Activated CD4-positive, alpha-beta T cell treated with anti-CD3 and anti-CD28 coated beads, Interleukin-2, amount 50 U/mL, for 4 hours (primary cell): ENCODE data around the gene GLRX3.
"Not testable (repeated sequence)": the region's sequence is repeated elsewhere in the genome, so short reads cannot be mapped to it uniquely, and the experiment has no call there.

Source experiments
- DNase-seq, 2 experiments: peaks; one replicate each; pipeline ENCODE4 v3.0.0-alpha.2; 2020

Gene GLRX3

DNA sequence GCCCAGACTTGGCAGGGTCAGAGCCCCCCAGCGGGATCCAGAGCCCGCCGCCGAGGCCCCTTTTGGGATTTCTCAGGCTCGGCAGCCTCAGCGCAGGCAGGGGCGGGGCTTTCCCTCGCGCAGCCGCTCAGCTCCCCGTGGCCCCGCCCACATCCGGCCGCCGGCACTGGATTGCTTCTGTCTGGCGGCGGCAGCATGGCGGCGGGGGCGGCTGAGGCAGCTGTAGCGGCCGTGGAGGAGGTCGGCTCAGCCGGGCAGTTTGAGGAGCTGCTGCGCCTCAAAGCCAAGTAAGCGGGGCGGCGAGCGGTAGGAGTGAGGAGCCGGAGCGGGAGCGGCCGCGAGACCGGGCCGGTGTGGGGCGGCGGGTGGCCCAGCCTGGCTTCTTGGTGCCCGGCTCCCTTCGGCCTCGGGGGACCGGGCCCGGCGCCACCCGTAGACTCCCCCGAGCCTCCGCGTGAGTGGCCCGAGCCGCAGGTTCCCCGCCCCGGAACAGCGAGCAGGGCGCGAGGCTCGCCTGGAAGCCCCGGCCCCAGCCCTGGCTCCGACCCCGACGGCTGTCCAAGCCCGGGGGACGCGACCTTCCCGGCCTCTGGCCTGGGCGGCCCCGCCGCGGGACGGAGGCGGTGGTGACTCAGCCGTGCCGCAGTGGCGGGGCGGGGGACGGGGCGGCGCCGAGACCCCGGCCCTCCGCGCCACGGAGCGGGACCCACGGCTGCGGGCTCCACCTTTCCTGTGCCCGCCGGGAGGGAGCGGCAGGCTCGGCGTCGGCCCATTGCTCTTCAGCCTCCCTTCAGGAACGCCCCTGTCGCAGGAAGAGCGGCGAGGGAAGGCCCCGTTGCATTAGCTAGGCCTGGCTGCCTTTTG, at the start of gene GLRX3:
GLRX3 (plus strand) TSS at position 166 of the 864 bp plus-strand sequence; CDS start at position 196, 30 bp downstream.
- DNase-seq = peak; percentile 85 to 87

DNA sequence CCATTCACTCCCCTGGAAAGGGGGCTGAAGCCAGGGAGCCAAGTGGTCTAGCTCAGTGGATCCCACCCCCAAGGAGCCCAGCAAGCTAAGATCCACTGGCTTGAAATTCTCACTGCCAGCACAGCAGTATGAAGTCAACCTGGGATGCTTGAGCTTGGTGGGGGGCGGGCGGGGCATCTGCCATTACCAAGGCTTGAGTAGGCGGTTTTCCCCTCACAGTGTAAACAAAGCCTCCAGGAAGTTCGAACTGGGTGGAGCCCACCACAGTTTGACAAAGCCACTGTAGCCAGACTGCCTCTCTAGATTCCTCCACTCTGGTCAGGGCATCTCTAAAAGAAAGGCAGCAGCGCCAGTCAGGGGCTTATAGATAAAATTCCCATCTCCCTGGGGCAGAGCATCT, 45.6 kb upstream of the GLRX3 start:
- DNase-seq = not testable (repeated sequence)

DNA sequence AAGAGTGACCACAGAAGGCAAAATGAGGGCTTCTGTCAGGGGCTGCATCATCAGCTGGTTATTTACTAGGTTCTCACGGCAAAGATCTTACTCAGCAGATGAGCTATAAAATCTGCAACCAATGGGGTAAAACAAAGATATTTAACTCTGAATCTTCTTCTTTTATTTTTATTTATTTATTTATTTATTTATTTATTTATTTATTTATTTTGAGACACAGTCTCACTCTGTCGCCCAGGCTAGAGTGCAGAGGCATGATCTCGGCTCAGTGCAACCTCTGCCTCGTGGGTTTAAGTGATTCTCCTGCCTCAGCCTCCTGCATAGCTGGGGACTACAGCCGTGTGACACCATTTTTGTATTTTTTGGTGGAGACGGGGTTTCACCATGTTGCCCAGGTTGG, 36.8 kb upstream of the GLRX3 start:
- DNase-seq = no peak

DNA sequence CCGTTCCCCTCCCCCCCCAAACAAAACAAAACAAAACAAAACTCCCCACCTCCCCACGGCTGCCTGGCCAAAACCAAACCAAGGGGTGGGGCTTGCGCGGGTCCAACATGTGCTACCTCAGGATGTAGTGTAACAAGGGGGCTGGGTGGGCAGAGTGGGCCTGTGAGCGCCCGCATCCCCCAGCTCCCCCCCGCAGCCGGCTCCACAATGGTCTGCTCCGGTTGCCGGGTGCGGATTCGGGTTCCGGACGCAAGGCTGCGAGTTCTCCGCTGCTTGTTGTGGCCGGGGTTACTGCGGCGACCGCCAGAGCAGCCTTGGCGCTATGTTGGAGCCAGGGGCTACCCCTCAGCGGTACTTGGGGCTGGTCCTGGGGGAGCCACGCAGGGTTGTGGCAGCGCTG, 30.5 kb upstream of the GLRX3 start:
- no peak for DNase-seq

DNA sequence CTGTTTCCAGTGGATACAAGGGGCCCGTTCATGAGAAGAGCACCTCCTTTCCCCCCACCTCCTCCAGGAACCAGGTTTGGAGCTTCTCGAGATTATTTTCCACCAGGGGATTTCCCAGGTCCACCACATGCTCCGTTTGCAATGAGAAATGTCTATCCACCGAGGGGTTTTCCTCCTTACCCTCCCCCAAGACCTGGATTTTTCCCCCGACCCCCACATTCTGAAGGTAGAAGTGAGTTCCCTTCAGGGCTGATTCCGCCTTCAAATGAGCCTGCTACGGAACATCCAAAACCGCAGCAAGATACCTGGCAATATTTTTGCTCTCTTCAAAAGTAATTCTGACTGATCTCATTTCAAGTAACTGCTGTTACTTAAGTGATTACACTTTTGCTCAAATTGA, 28.0 kb upstream of the GLRX3 start:
- peak in 1 of 2 experiments; percentile 13 for DNase-seq

DNA sequence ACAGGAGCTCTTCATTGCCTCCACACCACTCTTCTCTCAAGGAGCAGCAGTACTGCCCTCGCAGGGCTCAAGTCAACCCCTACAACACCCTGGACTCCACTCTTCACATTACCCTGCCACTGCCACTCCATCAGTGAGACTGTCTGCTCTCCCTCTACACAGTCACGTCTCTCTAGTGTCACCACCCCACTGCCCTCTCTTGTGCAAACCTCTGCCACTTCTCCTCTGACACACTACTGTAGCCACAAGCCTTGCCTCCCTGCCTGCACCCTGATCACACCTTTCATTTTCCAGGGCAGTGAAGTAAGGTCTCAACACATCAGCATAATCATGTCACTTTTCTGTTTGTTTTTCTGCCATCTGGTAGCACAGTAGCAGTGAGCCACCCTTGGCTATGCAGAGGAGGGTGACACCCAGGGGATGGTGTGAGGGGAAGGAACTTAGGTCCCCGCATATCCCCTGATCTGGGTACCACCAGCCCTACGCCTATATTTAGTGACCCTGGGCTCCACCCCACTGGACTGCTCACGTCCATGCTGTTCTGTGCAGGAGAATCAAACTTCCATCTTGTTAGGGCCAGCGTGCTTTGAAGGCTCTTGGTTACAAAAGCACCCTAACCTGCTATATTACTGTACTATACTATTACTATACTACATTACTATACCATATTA, 27.1 kb upstream of the GLRX3 start:
- no peak for DNase-seq

DNA sequence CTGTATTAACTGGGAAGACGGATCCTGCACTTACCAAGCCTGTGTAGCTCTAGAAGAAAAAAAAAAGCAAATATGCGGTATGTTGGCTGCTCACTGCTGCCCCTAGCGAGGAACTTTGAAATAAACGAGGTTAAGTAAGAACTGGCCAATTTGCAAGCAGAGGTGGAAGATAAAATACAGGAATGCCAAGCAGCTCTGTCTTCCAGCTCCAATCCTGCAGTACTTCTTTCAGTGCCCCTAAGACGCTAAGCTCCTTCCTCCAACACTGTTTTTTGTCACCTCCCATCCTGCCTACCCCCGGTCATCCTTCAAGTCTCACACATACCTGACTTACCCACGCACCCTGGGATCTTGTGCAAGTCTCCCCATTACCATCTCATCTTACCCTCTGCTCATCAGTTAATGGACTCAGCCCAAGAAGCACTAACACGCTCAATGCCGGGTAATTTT, 26.4 kb upstream of the GLRX3 start:
- DNase-seq = peak; percentile 63 to 69

DNA sequence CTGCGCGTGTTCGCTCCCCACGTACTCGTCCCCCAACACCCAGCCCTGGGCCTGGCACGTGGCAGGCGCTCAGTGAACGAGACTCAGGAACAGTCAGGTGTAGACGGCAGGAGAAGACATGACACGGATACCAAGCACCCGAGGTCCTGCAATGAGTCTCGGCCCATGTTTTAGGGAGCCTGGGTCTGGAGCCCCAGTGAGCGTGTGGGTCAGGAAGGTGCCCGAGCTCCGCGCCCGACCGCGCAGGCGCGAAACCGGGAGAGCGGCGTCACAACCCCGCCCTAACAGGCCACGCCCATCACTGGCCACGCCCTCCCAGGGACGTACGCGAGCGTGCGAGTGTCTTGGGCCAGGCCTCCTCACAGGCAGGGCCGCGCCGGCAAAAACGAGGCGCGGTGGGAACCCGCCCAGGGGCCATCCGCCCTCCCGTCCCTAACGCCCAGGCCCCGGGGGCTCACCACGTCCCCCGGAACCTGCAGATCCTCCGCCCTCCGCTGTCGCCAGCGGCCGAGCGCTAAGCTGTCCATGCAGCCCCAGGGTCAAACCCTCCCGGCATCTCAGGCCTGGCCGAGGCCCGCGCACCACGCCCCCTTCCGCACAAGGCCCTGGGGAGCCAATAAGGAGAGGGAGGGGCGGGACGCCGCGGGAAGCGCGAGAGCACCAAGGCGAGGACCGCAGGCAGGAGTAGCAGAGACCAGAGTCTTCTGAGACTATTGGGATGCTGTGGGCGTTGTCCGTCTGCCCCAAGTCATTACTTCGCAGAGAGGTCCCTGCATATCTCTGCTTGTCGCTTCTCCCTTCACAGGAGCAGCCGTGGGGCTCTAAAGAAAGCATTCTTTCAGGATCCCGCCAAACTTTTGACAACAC, 25.7 kb upstream of the GLRX3 start, which contains the start of gene C10orf143:
C10orf143 (minus strand) TSS at position 585 of the 867 bp plus-strand sequence; CDS start at position 527, 58 bp downstream.
- peak; percentile 96 to 98 for DNase-seq

DNA sequence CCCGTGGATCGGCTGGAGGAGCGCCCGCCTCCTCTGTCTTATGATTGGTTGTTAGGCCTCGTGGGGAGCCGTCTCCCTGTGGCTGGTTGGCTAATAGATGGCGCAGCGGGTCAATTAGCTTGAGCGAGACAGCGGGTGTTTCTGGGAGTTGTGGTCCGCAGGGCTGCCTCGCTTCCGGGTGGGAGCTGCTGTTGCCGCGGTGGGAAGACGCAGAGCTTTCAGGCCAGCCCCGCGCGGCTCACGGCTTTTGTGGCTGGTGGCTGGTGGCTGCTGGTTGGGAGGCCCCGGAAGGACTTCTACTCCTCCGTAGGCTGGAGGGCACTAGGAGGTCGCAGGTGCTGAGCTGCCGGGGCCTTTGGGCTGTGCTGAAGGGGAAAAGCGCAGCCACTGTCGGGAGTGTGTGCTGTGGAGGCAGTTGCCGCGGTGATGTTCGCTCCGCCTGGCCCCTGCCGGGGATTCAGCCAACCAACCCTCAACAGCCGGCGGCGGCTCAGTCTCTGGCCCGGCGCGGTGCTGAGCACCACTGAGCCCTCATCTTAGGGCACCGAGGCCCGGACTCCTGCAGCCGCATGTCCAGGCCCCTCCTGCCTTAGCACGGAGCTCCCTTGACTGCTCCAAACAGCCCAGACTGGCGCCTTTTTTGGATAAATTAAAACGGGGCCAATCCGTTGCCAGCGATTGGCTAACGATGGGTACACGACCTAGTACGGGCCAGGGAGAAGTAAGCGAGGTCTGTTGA, 24.9 kb upstream of the GLRX3 start:
- DNase-seq = peak; percentile 92 to 94

DNA sequence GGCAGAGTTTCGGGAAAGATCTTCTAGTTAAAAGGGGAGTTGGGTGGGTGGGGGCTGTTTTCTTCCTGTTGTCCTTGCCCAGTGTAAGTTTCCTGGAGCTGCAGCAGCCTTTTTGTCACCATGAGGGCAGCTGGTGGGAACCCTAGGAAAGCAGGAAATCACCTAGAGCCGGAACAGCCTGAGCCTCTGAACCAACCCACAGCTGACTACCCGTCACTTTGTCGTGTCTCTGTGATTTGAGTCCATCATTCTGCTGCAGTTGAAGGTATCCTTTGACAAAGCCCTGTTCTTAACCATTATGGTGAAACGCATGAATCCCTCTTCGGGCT, 24.4 kb upstream of the GLRX3 start:
- no peak for DNase-seq

DNA sequence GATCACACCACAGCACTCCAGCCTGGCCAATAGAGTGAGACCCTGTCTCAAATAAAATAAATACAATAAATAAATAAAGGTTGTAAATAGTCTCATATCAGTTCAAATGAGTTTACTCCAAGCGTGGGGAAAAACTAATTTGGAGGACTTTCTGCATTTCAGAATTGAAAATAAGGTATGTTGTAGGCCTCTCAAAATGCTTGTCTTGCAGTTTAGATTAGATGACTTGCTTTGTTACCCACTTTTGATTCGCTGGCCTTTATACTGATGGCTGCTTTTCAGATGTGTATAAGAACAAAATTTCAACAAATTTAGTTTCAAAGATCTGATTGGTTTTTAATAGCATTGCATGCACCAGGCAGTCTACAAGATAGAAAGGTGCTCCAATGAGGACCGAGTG, 23.4 kb upstream of the GLRX3 start:
- no peak for DNase-seq

DNA sequence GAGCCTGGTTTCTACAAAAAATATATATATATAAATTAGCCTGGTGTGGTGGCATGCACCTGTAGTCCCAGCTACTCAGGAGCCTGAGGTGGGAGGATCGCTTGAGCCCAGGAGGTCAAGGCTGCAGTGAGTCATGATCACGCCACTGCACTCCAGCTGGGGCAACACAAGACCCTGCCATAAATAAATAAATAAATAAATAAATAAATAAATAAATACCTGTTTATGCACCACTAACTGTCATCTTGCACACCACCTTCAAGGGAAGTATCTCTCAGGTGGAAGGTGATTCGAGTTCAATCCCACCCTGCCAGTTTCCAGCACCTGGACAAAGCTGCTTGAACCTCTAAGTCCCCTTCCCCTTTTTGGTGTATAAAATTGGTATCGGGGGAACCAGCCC, 19.2 kb upstream of the GLRX3 start:
- DNase-seq = not testable (repeated sequence)

DNA sequence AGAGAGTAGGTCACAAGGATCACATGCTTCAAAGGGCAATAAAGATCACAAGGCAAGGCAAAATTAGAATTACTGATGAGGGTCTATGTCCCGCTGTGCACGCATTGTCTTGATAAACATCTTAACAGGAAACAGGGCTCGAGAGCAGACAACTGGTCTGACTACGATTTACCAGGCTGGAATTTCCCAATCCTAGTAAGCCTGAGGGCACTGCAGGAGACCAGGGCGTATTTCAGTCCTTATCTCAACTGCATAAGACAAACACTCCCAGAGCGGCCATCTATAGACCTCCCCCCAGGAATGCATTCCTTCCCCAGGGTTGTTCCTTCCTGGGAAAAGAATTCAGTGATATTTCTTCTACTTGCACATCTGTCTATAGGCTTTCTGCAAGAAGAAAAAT, 18.7 kb upstream of the GLRX3 start:
- not testable (repeated sequence) for DNase-seq

DNA sequence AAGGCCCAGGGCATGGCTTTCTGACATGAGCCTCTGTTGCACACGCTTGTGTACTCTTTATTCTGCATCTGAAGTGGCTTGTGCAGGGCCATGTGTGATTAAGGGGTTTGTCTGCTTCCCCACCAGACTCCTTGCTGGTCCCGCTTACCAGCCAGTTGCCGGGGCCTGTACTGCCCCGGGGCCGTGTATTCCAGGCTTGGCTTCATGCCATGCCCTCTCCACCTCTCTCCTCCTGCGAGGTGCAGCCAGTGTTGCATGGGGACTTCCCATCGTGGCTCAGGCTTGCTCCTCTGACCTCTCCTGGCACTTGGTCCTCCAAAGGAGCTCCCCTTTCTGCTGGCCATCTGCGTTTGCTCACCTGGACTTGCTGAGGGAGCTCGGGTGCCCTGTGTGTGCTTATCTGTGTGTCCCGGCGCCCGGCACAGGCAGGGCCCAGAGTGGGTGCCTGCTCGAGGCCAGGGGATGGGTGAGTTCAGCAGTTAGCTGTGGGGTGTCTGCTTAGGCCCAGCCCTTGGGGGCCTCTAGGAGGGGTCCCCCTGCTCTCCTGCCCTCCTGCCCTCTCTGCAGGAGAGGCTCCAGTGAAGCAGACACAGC, 14.6 kb upstream of the GLRX3 start:
- DNase-seq = no peak

DNA sequence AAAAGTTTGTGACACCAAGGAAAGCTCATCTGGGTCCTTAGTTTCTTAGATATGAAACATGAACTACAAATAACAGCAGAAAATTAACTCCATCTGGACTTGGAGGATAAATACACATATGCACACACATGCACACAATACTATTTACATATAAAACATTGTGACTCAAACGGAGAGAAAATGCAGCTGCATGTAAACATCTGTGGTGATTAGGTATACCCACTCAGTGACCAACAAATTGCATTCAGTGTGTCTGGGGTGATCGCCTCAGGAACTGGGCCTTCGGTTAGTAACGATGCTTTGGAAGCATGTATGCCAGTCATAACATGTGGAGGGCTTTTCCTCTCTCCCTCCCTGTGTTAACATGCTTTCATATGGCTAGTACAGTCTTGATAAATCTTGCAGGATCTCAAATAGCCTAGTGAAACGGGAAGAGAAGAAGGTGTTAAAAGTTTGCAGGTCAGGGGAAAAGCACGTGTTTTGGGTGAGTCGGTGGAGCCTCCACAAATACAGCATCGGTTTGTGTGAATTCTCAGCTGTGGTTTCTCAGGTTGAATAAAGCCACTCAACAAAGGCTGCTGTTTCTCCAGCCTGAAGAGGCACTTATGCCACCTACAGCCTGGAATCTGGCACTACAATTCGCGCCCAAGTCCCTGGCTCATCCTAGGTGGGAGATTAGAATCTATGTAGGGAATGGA, 8.7 kb upstream of the GLRX3 start:
- DNase-seq = peak; percentile 31 to 44

DNA sequence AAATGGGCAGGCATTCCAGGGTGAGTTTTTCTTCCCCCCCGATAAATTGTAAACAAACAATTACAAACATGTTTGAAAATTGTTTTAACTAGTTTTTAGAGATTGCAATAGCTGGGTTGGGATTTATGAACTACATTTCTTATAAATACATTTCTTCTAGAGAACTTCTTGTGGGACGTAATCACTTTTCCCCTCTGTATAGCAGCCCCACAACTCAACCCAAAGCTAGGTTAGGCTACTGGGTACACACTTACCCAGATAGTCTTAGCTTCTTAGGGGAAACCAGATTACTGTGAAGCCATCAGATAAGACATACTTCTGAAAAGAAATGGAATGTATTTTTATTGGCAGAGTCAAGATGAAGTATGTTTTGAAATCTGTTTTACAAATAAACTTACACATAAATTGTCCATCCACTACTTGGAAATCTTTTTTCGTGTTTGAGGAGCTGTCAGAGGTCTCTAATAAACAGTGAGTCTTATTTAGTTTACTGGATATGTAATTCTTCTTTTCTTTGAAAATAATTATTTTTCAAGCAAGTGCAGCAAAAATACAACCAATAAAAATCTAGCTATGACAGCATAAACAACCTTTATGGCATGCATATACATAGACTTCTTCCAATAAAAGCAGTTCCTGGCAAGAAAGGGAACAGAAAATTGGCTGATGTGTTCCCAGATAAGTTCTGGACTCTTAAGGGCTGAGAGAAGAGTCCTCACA, 8.0 kb upstream of the GLRX3 start:
- DNase-seq = no peak

DNA sequence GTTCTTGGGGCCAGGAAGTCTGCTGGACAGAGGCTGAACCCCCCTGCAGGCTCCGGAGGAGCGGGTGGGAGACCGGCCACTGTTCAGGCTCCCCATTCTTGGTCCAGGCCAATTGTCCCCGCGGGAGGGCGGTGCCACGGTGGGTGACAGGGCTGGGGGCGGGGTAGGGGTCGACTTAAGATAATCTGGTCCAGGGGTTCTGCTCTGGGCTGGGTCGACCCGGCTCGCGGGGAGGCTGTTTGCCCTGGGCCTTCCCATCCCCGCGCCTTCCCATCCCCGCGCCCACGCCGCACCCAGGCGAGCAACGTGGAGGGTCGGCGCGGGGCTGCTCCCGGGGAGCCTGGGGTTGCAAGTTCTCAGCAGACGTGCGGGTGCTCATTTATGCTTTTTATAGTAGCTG, 7.3 kb upstream of the GLRX3 start:
- DNase-seq = no peak

DNA sequence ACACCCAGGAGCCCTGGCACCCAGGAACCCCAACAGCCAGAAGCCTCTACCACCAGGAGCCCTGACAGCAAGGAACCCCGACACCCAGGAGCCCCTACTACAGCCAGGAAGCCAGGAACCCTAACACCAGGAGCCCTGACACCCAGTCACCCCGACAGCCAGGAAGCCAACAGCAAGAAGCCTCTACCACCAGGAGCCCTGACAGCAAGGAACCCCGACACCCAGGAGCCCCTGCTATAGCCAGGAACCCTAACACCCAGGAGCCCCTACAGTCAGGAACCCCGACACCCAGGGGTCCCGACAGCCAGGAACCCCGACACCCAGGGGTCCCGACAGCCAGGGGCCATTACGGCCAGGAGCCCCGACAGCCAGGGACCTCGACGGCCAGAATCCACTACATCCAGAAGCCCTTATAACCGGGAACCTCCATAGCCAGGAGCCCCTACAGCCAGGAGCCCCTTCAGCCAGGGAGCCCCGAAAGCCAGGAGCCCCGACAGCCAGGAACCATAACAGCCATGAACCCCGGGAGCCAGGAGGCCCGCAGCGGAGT, 440 bp upstream of the GLRX3 start:
- DNase-seq = no peak

DNA sequence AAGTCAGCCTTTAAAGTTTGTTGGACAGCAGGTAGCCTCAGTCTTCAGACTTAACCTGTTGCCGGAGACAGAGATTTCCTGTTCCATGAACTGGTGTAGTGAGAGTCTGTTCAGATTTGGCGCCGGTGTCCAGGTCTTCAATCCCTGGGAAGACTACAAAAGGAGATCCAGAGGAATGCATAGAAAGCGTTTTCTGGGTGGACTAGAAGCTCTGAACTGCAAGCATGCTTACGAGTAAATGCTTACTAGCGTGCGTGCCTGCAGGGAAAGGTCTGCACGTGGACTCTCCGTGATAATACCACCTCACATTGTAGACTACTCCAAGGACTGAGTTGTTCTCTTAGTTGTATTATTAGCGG, 878 bp downstream of the GLRX3 start:
- no peak for DNase-seq
